Rectal smooth muscle tissue (tissue), 1 donor: ENCODE data around the gene KMT2B.
"Not testable (repeated sequence)": the region's sequence is repeated elsewhere in the genome, so short reads cannot be mapped to it uniquely, and the experiment has no call there.

ENCODE experiments used
- H3K27ac ChIP-seq: one replicate; pipeline ENCODE4 v1.7.0; 2013; ENCODE audit warnings: low read depth, low read length, inconsistent platforms
- H3K27me3 ChIP-seq: one replicate; pipeline ENCODE4 v1.7.0; 2013; ENCODE audit warnings: low read length; ENCODE audit not compliant: control insufficient read depth, insufficient read depth
- H3K36me3 ChIP-seq: one replicate; pipeline ENCODE4 v1.7.0; 2013; ENCODE audit warnings: low read length; ENCODE audit not compliant: control insufficient read depth, insufficient read depth
- H3K4me1 ChIP-seq: one replicate; pipeline ENCODE4 v1.7.0; 2013; ENCODE audit warnings: low read length; ENCODE audit not compliant: control insufficient read depth, insufficient read depth
- H3K4me3 ChIP-seq: one replicate; pipeline ENCODE4 v1.7.0; 2013; ENCODE audit warnings: low read length
- H3K9ac ChIP-seq: one replicate; pipeline ENCODE4 v1.7.0; 2013; ENCODE audit warnings: low read length

The KMT2B gene, protein sequence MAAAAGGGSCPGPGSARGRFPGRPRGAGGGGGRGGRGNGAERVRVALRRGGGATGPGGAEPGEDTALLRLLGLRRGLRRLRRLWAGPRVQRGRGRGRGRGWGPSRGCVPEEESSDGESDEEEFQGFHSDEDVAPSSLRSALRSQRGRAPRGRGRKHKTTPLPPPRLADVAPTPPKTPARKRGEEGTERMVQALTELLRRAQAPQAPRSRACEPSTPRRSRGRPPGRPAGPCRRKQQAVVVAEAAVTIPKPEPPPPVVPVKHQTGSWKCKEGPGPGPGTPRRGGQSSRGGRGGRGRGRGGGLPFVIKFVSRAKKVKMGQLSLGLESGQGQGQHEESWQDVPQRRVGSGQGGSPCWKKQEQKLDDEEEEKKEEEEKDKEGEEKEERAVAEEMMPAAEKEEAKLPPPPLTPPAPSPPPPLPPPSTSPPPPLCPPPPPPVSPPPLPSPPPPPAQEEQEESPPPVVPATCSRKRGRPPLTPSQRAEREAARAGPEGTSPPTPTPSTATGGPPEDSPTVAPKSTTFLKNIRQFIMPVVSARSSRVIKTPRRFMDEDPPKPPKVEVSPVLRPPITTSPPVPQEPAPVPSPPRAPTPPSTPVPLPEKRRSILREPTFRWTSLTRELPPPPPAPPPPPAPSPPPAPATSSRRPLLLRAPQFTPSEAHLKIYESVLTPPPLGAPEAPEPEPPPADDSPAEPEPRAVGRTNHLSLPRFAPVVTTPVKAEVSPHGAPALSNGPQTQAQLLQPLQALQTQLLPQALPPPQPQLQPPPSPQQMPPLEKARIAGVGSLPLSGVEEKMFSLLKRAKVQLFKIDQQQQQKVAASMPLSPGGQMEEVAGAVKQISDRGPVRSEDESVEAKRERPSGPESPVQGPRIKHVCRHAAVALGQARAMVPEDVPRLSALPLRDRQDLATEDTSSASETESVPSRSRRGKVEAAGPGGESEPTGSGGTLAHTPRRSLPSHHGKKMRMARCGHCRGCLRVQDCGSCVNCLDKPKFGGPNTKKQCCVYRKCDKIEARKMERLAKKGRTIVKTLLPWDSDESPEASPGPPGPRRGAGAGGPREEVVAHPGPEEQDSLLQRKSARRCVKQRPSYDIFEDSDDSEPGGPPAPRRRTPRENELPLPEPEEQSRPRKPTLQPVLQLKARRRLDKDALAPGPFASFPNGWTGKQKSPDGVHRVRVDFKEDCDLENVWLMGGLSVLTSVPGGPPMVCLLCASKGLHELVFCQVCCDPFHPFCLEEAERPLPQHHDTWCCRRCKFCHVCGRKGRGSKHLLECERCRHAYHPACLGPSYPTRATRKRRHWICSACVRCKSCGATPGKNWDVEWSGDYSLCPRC (N-terminal part only)

DNA sequence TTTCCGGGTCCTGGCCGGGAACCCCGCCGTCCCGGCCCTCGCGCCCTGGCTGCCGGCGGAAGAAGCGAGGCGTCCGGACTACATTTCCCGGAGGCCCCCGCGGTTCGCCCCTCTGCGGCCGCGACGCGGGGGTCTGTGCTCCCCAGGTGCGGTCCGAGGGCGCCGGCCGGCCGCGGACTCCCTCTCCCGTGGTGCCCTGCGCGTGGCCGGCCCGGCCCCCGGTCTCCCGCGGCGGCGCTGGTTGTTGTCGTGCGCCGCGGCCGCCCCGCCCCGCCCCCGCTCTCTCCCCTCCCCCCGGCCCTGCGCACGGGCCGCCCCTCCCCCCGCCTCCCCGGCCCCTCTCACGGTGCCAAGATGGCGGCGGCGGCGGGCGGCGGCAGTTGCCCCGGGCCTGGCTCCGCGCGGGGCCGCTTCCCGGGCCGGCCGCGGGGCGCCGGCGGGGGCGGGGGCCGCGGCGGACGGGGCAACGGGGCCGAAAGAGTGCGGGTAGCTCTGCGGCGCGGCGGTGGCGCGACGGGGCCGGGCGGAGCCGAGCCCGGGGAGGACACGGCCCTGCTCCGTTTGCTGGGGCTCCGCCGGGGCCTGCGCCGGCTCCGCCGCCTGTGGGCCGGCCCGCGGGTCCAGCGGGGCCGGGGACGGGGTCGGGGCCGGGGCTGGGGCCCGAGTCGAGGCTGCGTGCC lies at the start of gene KMT2B:
TSS of gene KMT2B (plus strand) at position 339 of the 680 bp plus-strand sequence. CDS start at position 355, 16 bp downstream.
- Histone ChIP-seq H3K27me3 (no peaks in the 10 kb centered on the region), H3K4me3 (peak within 1 kb of the TSS; percentile 92), H3K27ac (peak within 1 kb of the TSS; percentile 86), H3K9ac (peak within 1 kb of the TSS; percentile 90), H3K4me1 (peaks cover 16% of the 10 kb centered on the region), H3K36me3 (peaks cover 19% of the 10 kb centered on the region)

DNA sequence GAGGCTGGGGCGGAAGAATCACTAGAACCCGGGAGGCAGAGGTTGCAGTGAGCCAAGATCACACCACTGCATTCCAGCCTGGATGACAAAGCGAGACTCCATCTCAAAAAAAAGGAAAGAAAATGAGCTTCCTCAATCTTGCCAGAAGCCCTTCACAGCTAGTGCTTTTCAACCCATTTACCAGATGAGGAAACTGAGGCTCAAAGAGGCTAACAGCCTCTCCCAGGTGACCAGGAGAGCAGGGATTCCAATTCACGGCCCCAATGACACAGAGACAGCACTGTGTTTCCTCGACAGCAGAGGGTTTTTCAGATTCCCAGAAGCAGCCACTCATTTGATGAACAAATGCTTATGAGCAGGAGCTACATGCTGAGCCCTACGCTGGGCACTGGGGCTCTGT lies 48.2 kb upstream of the KMT2B start:
- Histone ChIP-seq H3K27me3 (peaks cover 3% of the 10 kb centered on the region), H3K27ac (no peak overlapping the region), H3K4me3 (no peak overlapping the region), H3K36me3 (peaks cover 3% of the 10 kb centered on the region), H3K9ac (no peak overlapping the region), H3K4me1 (no peaks in the 10 kb centered on the region)

DNA sequence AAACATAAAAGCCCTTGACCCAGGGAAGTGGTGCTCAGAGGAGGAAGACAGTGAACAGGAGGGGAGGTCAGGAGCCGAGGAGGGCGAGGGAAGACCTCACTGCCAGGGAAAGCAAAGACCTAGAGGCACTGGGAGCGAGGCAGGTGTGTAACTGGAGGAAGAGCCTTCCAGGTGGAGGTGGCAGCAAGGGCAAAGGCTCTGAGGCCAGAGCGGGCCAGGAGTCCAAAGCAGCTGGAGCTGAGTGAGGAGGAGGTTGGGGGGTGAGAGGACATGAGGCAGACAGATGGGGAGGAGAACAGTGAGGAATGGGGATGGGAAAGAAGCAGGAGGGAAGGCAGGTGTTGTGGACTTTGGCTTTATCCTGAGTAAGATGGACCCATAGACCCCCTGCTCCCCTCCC lies 47.8 kb upstream of the KMT2B start:
- Histone ChIP-seq H3K4me3 (no peak overlapping the region), H3K36me3 (peaks cover 3% of the 10 kb centered on the region), H3K9ac (no peak overlapping the region)

DNA sequence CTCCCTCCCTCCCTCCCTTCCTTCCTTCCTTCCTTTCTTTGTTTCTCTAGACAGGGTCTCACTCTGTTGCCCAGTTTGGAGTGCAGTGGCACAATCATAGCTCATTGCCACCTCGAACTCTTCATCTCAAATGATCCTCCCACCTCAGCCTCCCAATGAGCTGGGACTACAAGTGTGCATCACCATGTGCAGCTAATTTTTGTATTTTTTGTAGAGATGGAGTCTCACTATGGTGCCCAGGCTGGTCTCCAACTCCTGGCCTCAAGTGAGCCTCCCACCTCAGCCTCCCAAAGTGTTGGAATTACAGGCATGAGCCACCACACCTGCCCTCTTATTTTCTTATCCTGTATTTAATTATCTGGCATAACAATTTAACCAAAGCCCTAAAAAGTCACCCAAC lies 47.1 kb upstream of the KMT2B start:
- Histone ChIP-seq H3K9ac (no peak overlapping the region), H3K4me3 (no peak overlapping the region), H3K27ac (no peak overlapping the region), H3K4me1 (no peaks in the 10 kb centered on the region), H3K36me3 (no peaks in the 10 kb centered on the region), H3K27me3 (peaks cover 6% of the 10 kb centered on the region)

More for the DNA sequence above, 47.8 kb upstream of the KMT2B start:
- Histone ChIP-seq H3K4me1 (no peaks in the 10 kb centered on the region), H3K27ac (no peak overlapping the region), H3K27me3 (peaks cover 3% of the 10 kb centered on the region)

DNA sequence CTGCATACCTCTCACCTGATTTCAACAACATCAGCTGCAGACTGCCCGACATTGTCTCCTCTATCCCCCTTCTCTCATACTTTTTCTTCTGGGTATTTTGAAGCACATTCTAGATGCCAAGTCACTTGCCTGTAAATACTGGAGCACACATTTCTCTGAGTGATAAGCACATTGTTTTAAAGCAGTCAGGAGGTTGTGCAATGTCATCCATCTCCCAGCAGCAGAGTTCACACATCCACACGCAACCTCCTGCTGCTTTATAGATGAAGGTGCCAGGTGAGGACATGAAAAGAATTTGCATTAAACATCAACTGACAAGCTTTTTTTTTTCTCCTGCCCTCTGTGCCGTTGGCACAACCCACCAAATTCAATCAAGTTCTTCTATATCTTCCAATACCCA lies 46.0 kb upstream of the KMT2B start:
- Histone ChIP-seq H3K36me3 (no peaks in the 10 kb centered on the region), H3K27ac (no peak overlapping the region), H3K27me3 (peaks cover 11% of the 10 kb centered on the region), H3K4me3 (no peak overlapping the region), H3K4me1 (no peaks in the 10 kb centered on the region), H3K9ac (no peak overlapping the region)

DNA sequence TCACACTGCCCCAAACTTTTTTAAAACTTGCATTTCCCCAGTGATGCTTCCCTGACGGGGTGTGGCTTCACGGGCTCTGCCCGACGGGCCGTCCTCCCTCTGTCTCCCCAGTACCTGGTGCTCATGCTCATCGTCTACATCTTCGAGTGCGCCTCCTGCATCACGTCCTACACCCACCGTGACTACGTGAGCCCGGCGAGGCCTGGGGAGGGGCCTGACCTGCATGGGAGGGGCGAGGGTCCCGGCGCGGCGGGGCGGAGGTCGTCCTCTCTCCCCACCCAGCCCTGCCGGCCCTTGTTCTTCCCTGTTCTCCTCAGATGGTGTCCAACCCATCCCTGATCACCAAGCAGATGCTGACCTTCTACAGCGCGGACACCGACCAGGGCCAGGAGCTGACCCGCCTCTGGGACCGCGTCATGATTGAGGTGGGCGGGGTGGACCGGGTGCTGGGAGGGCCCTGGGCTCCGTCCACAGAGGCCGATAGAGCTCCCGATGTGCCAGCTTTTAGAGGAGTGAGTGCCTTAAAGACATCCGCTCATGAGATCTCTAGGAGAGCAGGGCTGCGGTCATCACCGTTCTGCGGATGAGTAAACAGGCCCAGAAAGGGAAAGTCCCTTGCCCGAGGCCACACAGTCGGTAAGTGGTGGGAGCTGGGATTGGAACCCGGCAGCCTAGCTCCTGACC lies 44.5 kb upstream of the KMT2B start:
- peak overlapping the region; percentile 28 for H3K4me3 ChIP-seq
- H3K36me3 ChIP-seq = no peaks in the 10 kb centered on the region
- no peak overlapping the region for H3K27ac ChIP-seq
- no peak overlapping the region for H3K9ac ChIP-seq
- H3K4me1 ChIP-seq = no peaks in the 10 kb centered on the region
- peaks cover 11% of the 10 kb centered on the region for H3K27me3 ChIP-seq

DNA sequence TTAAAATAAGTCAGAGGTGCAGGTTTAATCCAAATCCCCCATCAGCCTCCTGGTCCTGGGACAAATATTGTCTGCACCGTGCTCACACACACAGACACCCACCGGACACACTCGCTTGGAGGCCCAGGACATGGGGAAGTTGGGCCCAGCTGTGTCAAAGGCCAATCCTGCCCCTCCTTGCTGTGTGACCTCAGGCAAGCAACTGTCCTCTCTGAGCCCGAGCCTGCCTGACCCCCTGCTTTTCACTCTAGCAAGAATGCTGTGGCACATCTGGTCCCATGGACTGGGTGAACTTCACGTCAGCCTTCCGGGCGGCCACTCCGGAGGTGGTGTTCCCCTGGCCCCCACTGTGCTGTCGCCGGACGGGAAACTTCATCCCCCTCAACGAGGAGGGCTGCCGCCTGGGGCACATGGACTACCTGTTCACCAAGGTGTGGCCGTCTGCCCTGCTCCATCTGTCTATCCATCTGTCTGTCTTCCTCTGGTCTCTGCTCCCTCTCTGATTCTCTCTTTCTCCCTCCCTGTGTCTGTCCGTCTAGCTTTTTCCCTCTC lies 42.1 kb upstream of the KMT2B start:
- H3K4me1 ChIP-seq = no peaks in the 10 kb centered on the region
- no peak overlapping the region for H3K9ac ChIP-seq
- no peak overlapping the region for H3K27ac ChIP-seq
- no peaks in the 10 kb centered on the region for H3K36me3 ChIP-seq
- no peak overlapping the region for H3K4me3 ChIP-seq
- H3K27me3 ChIP-seq = peaks cover 11% of the 10 kb centered on the region

DNA sequence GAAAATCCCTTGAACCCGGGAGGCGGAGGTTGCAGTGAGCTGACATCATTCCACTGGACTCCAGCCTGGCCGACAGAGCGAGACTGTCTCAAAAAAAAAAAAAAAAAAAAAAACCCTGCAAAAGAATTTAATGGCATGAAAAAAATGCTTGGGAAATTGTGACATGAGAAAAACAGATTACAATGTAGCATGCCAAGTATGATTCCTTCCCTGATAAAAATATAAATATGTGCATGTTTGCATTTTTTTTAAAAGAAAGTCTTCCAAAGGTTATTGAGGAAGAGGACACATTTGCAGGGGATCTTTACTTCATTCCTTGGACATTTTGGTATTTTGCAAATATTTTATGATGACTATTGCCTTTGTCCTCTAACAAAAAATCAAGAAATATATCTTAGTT lies 28.0 kb upstream of the KMT2B start:
- Histone ChIP-seq H3K36me3 (no peaks in the 10 kb centered on the region), H3K27me3 (no peaks in the 10 kb centered on the region), H3K4me1 (no peaks in the 10 kb centered on the region), H3K9ac (no peak overlapping the region), H3K27ac (no peak overlapping the region), H3K4me3 (no peak overlapping the region)

DNA sequence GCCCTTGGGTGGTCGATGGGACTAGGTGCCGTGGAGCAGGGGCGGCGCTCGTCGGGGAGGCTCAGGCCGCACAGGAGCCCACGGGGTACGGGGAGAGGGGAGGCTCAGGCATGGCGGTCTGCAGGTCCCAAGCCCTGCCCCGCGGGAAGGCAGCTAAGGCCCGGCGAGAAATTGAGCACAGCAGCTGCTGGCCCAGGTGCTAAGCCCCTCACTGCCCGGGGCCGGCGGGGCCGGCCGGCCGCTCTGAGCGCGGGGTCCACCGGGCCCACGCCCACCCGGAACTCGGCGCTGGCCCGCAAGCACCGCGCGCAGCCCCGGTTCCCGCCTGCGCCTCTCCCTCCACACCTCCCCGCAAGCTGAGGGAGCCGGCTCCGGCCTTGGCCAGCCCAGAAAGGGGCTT lies 26.7 kb upstream of the KMT2B start:
- H3K4me1 ChIP-seq, H3K27me3 ChIP-seq, H3K27ac ChIP-seq, H3K9ac ChIP-seq, H3K36me3 ChIP-seq, H3K4me3 ChIP-seq: not testable (repeated sequence)

DNA sequence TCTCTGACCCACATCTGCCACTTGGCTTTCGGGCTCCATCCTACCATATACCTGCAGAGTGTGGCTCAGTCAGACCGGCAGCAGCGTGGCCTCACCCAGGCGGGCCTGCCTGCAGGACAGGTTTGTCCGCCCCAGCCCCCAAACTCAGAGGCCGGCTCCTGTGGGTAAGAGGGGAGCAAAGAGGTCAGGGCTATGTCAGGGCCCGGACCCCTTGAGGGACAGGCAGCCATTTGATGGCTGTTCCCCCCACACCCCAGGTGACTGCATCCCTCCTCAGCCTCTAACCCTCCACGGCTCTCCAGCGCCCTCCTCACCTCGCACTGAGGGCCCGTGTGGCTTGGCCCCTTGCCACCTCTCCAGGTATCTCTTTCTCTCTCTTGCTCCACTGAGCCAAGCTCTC lies 25.8 kb upstream of the KMT2B start:
- Histone ChIP-seq H3K4me1 (no peaks in the 10 kb centered on the region), H3K27ac (no peak overlapping the region), H3K27me3 (no peaks in the 10 kb centered on the region), H3K4me3 (no peak overlapping the region), H3K36me3 (no peaks in the 10 kb centered on the region), H3K9ac (no peak overlapping the region)

DNA sequence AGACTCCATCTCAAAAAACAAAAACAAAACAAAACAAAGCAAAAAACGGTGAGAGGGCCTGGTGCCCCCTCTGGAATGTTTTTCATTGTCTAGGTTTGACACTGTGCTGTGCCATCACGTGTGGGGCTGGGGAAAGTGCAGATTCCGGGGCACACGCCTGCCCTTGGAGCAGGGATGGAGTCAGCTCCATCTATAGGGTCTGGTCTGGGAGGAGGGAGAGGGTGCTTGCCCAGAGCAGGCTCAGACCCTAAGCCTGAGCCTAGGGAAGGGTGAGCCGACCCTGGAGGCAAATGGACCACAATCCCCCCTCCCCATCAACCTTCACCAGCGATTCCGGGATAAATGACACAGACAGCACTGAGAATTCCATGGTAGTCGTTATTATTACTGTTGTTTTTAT lies 24.4 kb upstream of the KMT2B start:
- no peak overlapping the region for H3K9ac ChIP-seq

More for the DNA sequence above, 24.4 kb upstream of the KMT2B start:
- Histone ChIP-seq H3K27ac (no peak overlapping the region), H3K27me3 (no peaks in the 10 kb centered on the region), H3K4me1 (no peaks in the 10 kb centered on the region), H3K36me3 (no peaks in the 10 kb centered on the region), H3K4me3 (no peak overlapping the region)
